Endothelial cell (in vitro differentiated cells): ENCODE data around the gene CHD2. TPM values are rescaled to one million over a fixed set of nuclear protein-coding genes. Genes with fewer than 3 reads are reported as not detected.

ENCODE experiments used
- microRNA-seq: library from miRNA; unstranded; fragments of <30 nt; microRNA quantifications from one replicate; pipeline ENCODE4, GENCODE V29; 2020; ENCODE audit not compliant: unreplicated experiment
- total RNA-seq: library from RNA; stranded (reverse); fragmentation: NEBNext Ultra II Directional; extraction: Animal tissue kit (Norgen Biotek cat#: 25700); gene quantifications from one replicate; pipeline ENCODE4 v1.2.1, GENCODE V29; 2021; ENCODE audit not compliant: unreplicated experiment

The CHD2 gene
- total RNA-seq, 1 donor from 2014 or later: 96.3 TPM

Small RNA genes within 50 kb of the gene (microRNA-seq; reads per million reads assigned to microRNA genes)
- 3.3 reads per million, percentile 40 among the genes with 10 or more reads in this experiment for gene MIR3175

Other genes with a start within 250 kb of the CHD2 start
- 163 TPM for gene FAM174B, start 244.5 kb upstream of the CHD2 start, total RNA-seq
- gene RGMA, start 188.9 kb downstream of the CHD2 start, total RNA-seq: 5.7 TPM